Gastroesophageal sphincter (tissue), 3 donors: ENCODE results near the gene MAJIN.

Experiments used
- POLR2A ChIP-seq, 2 donors: fragments of 450-650 bp; IDR thresholded peaks; one replicate each; pipeline ENCODE4 v1.6.1; 2017; ENCODE audit warnings: antibody characterized with exemption in 2 of 2, mild to moderate bottlenecking in 2 of 2, moderate library complexity in 1 of 2
- POLR2AphosphoS5 ChIP-seq: sonication (generic); formaldehyde crosslinking; IDR thresholded peaks from one replicate; pipeline ENCODE4 v1.6.1; 2017; ENCODE audit warnings: antibody characterized with exemption
- TF ChIP-seq, protein P1 (sequence below), 4 experiments: fragments of 200-600 bp in 2 of 4; fragments of 450-650 bp in 2 of 4; sonication (generic) in 1 of 4; IDR thresholded peaks; one replicate each; pipeline ENCODE4 v1.5.1; 2017 to 2019; ENCODE audit warnings: antibody characterized with exemption in 4 of 4, mild to moderate bottlenecking in 2 of 4, moderate library complexity in 2 of 4

DNA sequence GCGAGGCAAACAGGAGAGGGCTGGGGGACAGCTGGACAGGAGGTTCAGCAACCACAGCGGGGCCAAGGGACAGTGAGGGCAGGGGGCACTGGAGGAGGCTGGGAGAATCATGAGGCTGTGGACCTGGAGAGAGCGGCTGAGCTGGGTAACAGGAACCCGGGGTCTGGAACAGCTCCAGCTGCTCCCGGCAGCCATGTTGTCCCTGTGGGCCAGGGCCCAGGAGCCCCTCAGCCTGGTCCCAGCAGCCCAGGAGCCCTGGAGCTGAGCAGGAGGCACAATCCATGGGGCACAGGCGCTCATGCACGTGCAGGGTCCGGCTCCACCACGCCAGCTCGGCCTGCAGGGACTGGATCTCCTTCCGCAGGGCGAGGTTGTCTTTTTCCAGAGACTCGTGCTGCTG, 17.5 kb upstream of the MAJIN start:
- TF ChIP-seq, protein P1, sequence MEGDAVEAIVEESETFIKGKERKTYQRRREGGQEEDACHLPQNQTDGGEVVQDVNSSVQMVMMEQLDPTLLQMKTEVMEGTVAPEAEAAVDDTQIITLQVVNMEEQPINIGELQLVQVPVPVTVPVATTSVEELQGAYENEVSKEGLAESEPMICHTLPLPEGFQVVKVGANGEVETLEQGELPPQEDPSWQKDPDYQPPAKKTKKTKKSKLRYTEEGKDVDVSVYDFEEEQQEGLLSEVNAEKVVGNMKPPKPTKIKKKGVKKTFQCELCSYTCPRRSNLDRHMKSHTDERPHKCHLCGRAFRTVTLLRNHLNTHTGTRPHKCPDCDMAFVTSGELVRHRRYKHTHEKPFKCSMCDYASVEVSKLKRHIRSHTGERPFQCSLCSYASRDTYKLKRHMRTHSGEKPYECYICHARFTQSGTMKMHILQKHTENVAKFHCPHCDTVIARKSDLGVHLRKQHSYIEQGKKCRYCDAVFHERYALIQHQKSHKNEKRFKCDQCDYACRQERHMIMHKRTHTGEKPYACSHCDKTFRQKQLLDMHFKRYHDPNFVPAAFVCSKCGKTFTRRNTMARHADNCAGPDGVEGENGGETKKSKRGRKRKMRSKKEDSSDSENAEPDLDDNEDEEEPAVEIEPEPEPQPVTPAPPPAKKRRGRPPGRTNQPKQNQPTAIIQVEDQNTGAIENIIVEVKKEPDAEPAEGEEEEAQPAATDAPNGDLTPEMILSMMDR (IDR thresholded peaks at IDR 0.05), result no peak
- no peak for TF ChIP-seq POLR2AphosphoS5
- no peak for TF ChIP-seq POLR2A (IDR thresholded peaks at IDR 0.05)
